Activated T-cell treated with anti-CD3 and anti-CD28 coated beads, Interleukin-2, amount 50 U/mL, for 48 hours (primary cell): Measurements from ENCODE around the gene XYLT1.
A peak's percentile ranks its signal among the peaks of the same experiment; 100 is the strongest.

Experiments used
- DNase-seq, 2 experiments: peaks; one replicate each; pipeline ENCODE4 v3.0.0-alpha.2; 2020

The XYLT1 gene

GRCh38 chr16:17370731-17371285 is 100.0 kb downstream of the XYLT1 start:
- no peak for DNase-seq

- DNase-seq, result peak in 1 of 2 experiments; percentile 47
Observed at GRCh38 chr16:17370223-17370707, 100.5 kb downstream of the XYLT1 start.

GRCh38 chr16:17369421-17370222 is 101.1 kb downstream of the XYLT1 start:
- DNase-seq, result peak; percentile 72 to 73

GRCh38 chr16:17368951-17369350 is 101.8 kb downstream of the XYLT1 start:
- DNase-seq, result no peak

GRCh38 chr16:17368446-17368845 is 102.3 kb downstream of the XYLT1 start:
- no peak for DNase-seq

- no peak for DNase-seq
Observed at GRCh38 chr16:17367923-17368322, 102.8 kb downstream of the XYLT1 start.

GRCh38 chr16:17367036-17367435 is 103.7 kb downstream of the XYLT1 start:
- DNase-seq, result no peak

- no peak for DNase-seq
Observed at GRCh38 chr16:17366299-17366961, 104.3 kb downstream of the XYLT1 start.

GRCh38 chr16:17365591-17366298 is 105.0 kb downstream of the XYLT1 start:
- DNase-seq, result no peak

GRCh38 chr16:17365211-17365541 is 105.6 kb downstream of the XYLT1 start:
- no peak for DNase-seq

- DNase-seq, result no peak
Observed at GRCh38 chr16:17364319-17365210, 106.2 kb downstream of the XYLT1 start.

GRCh38 chr16:17362946-17363345 is 107.8 kb downstream of the XYLT1 start:
- DNase-seq, result no peak

GRCh38 chr16:17362183-17362582 is 108.6 kb downstream of the XYLT1 start:
- DNase-seq, result no peak

GRCh38 chr16:17360693-17361122 is 110.1 kb downstream of the XYLT1 start:
- no peak for DNase-seq

- peak; percentile 69 to 77 for DNase-seq
Observed at GRCh38 chr16:17359788-17360390, 110.9 kb downstream of the XYLT1 start.

GRCh38 chr16:17358846-17359245 is 111.9 kb downstream of the XYLT1 start:
- DNase-seq, result no peak

- no peak for DNase-seq
Observed at GRCh38 chr16:17358355-17358754, 112.4 kb downstream of the XYLT1 start.

- no peak for DNase-seq
Observed at GRCh38 chr16:17357307-17358062, 113.3 kb downstream of the XYLT1 start.

GRCh38 chr16:17356243-17356933 is 114.4 kb downstream of the XYLT1 start:
- no peak for DNase-seq

GRCh38 chr16:17354685-17355084 is 116.1 kb downstream of the XYLT1 start:
- DNase-seq, result no peak
